ENCODE results near the gene ZNF746. TPM values are rescaled to one million over a fixed set of nuclear protein-coding genes. Genes with fewer than 3 reads are reported as not detected.
A peak's percentile ranks its signal among the peaks of the same experiment; 100 is the strongest.

The ZNF746 gene
- total and polyA plus RNA-seq, 4 donors: 8.9 to 25.1 (median 17.1) TPM

DNA sequence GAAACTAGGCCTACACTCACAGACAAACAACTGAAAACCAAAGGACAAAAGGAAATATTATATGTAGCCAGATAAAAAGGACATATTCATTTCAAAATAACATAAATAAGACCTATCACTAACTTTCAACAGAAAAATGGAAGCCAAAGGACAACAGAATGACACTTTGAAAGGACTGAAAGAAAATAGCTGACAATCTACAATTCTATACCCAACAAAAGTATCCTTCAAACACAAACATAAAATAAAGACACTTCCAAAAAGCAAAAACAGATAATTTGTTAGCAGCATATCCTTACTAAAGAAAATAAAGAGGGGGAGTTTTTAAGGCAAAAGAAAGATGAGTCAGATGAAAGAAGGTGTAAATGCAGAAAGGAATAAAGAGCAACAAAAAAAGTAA is 7.9 kb upstream of the ZNF746 start:
- Histone ChIP-seq H3K27ac (ENCODE audit: low read depth in 1 of 2, low read length in 1 of 2) (no peak overlapping the region), H3K9ac (ENCODE audit: insufficient read depth in 1 of 2, low read length in 2 of 2) (no peak overlapping the region), H3K9me3 (ENCODE audit: control insufficient read depth in 4 of 4, insufficient read depth in 3 of 4, low read length in 3 of 4) (peaks cover 0 to 12% (median 7%) of the 10 kb centered on the region in 4 donors), H3K27me3 (ENCODE audit: control insufficient read depth in 3 of 3, insufficient read depth in 3 of 3, low read length in 2 of 3) (no peaks in the 10 kb centered on the region), H3K4me3 (no peak overlapping the region), H3K36me3 (ENCODE audit: control insufficient read depth in 4 of 4, insufficient read depth in 4 of 4, low read length in 4 of 4) (no peaks in the 10 kb centered on the region), H3K4me1 (ENCODE audit: control insufficient read depth in 5 of 5, insufficient read depth in 5 of 5, low read length in 5 of 5) (peaks cover 0 to 9% (median 0%) of the 10 kb centered on the region in 5 donors)
- TF ChIP-seq CTCF (IDR thresholded peaks at IDR 0.05; ENCODE audit: control extremely low read depth, extremely low read depth): no peak
- ATAC-seq (ENCODE audit: insufficient read depth, low FRiP score) (no peak), DNase-seq (no peak)

- WGBS, 2 donors: 71 to 87% methylated on average over 11 to 13 of the region's 13 CpGs
- H3K4me3 ChIP-seq: no peak overlapping the region
- TF ChIP-seq CTCF (IDR thresholded peaks at IDR 0.05; ENCODE audit: control extremely low read depth, extremely low read depth): no peak
- peaks cover 0 to 11% (median 4%) of the 10 kb centered on the region in 5 donors for H3K4me1 ChIP-seq (ENCODE audit: control insufficient read depth in 5 of 5, insufficient read depth in 5 of 5, low read length in 5 of 5)
- no peak overlapping the region for H3K27ac ChIP-seq (ENCODE audit: low read depth in 1 of 2, low read length in 1 of 2)
- H3K27me3 ChIP-seq (ENCODE audit: control insufficient read depth in 3 of 3, insufficient read depth in 3 of 3, low read length in 2 of 3): no peaks in the 10 kb centered on the region
- H3K9me3 ChIP-seq (ENCODE audit: control insufficient read depth in 4 of 4, insufficient read depth in 3 of 4, low read length in 3 of 4): peaks cover 0 to 3% (median 0%) of the 10 kb centered on the region in 4 donors
- no peak overlapping the region for H3K9ac ChIP-seq (ENCODE audit: insufficient read depth in 1 of 2, low read length in 2 of 2)
- no peak for DNase-seq
- no peaks in the 10 kb centered on the region for H3K36me3 ChIP-seq (ENCODE audit: control insufficient read depth in 4 of 4, insufficient read depth in 4 of 4, low read length in 4 of 4)
- no peak for ATAC-seq (ENCODE audit: insufficient read depth, low FRiP score)
These were observed 4.0 kb upstream of the ZNF746 start for GRCh38 chr7:149501651-149502050.

GRCh38 chr7:149500910-149501309 is 3.3 kb upstream of the ZNF746 start:
- peak; percentile 48 to 80 (median 70) for DNase-seq
- TF ChIP-seq CTCF (IDR thresholded peaks at IDR 0.05; ENCODE audit: control extremely low read depth, extremely low read depth): no peak
- WGBS, 2 donors: 70 to 90% methylated on average over 4 of the region's 4 CpGs

GRCh38 chr7:149500201-149500600 is 2.6 kb upstream of the ZNF746 start:
- Histone ChIP-seq H3K4me1 (ENCODE audit: control insufficient read depth in 5 of 5, insufficient read depth in 5 of 5, low read length in 5 of 5) (peaks cover 0 to 20% (median 13%) of the 10 kb centered on the region in 5 donors), H3K4me3 (no peak overlapping the region), H3K36me3 (ENCODE audit: control insufficient read depth in 4 of 4, insufficient read depth in 4 of 4, low read length in 4 of 4) (no peaks in the 10 kb centered on the region), H3K9me3 (ENCODE audit: control insufficient read depth in 4 of 4, insufficient read depth in 3 of 4, low read length in 3 of 4) (no peaks in the 10 kb centered on the region), H3K27ac (ENCODE audit: low read depth in 1 of 2, low read length in 1 of 2) (no peak overlapping the region), H3K27me3 (ENCODE audit: control insufficient read depth in 3 of 3, insufficient read depth in 3 of 3, low read length in 2 of 3) (no peaks in the 10 kb centered on the region), H3K9ac (ENCODE audit: insufficient read depth in 1 of 2, low read length in 2 of 2) (no peak overlapping the region)
- DNase-seq (no peak), ATAC-seq (ENCODE audit: insufficient read depth, low FRiP score) (no peak)
- no peak for TF ChIP-seq CTCF (IDR thresholded peaks at IDR 0.05; ENCODE audit: control extremely low read depth, extremely low read depth)

More at GRCh38 chr7:149500910-149501309, 3.3 kb upstream of the ZNF746 start:
- Histone ChIP-seq H3K9ac (ENCODE audit: insufficient read depth in 1 of 2, low read length in 2 of 2) (no peak overlapping the region), H3K4me1 (ENCODE audit: control insufficient read depth in 5 of 5, insufficient read depth in 5 of 5, low read length in 5 of 5) (peaks cover 0 to 13% (median 6%) of the 10 kb centered on the region in 5 donors), H3K4me3 (no peak overlapping the region), H3K36me3 (ENCODE audit: control insufficient read depth in 4 of 4, insufficient read depth in 4 of 4, low read length in 4 of 4) (no peaks in the 10 kb centered on the region), H3K9me3 (ENCODE audit: control insufficient read depth in 4 of 4, insufficient read depth in 3 of 4, low read length in 3 of 4) (no peaks in the 10 kb centered on the region), H3K27me3 (ENCODE audit: control insufficient read depth in 3 of 3, insufficient read depth in 3 of 3, low read length in 2 of 3) (no peaks in the 10 kb centered on the region), H3K27ac (ENCODE audit: low read depth in 1 of 2, low read length in 1 of 2) (no peak overlapping the region)
- no peak for ATAC-seq (ENCODE audit: insufficient read depth, low FRiP score)
